ENCODE measurements around the gene DYSF.

- no peak for TF ChIP-seq CTCF (IDR thresholded peaks at IDR 0.05)
- TF ChIP-seq POLR2A (IDR thresholded peaks at IDR 0.05), result no peak
Measured at GRCh38 chr2:71693286-71694270, 240.2 kb downstream of the DYSF start.
